K562 (cell line): ENCODE results near the gene TYW1. TPM values are rescaled to one million over a fixed set of nuclear protein-coding genes. Genes with fewer than 3 reads are reported as not detected.
"Not testable (repeated sequence)": the region's sequence is repeated elsewhere in the genome, so short reads cannot be mapped to it uniquely, and the experiment has no call there.

Experiments
- ATAC-seq: fragments of 200-7000 bp; cut with Tn5 transposase; 3 replicates; pipeline ENCODE4 v1.9.1; 2020; ENCODE audit warnings: moderate library complexity
- BruUV-seq: library from RNA; stranded (reverse); fragments of 400-500 nt; replicated peaks from 2 replicates; lab custom pipeline; 2021; lab: Mats Ljungman, UMichigan
- CTCF ChIA-PET: fragments of 300-600 bp; formaldehyde crosslinking; extraction: SDS; loops from one replicate; lab custom pipeline; 2021; ENCODE audit warnings: low intra/inter-chr PET ratio; lab: Yijun Ruan, JAX
- POLR2A ChIA-PET: fragments of 300-600, 350-650 bp; sonication (Branson Sonifier 250); formaldehyde crosslinking; extraction: SDS; loops from one replicate; lab custom pipeline; 2021; ENCODE audit warnings: antibody characterized with exemption, inconsistent platforms; lab: Yijun Ruan, JAX
- DNase-seq, 4 experiments: peaks; one replicate each; pipeline versions ENCODE4 v3.0.0 to v3.0.0-alpha.2; 2011 to 2018; ENCODE audit warnings: low spot score in 3 of 4, mixed read lengths in 3 of 4; ENCODE audit errors: extremely low read depth in 1 of 4
- FAIRE-seq: peaks from 2 replicates; lab custom pipeline; 2011; peaks lifted over from hg19 to GRCh38; lab: Jason Lieb, UNC
- H2AFZ ChIP-seq: 2 replicates; pipeline ENCODE4 v1.6.0; 2011; ENCODE audit warnings: low read depth, low read length, control low read depth, inconsistent platforms
- H3K27ac ChIP-seq: fragments of 200-600 bp; 3 replicates; pipeline ENCODE4 v1.8.0; 2011; ENCODE audit warnings: low read depth, mild to moderate bottlenecking, control low read depth, inconsistent platforms, low read length, moderate library complexity, mixed read lengths; ENCODE audit errors: extremely low read depth
- H3K27me3 ChIP-seq, 2 experiments: fragments of 300-600 bp in 1 of 2; 2 replicates in 1 of 2; 3 replicates in 1 of 2; pipeline versions ENCODE4 v1.6.0 to v1.8.0; 2011; ENCODE audit warnings: inconsistent platforms in 2 of 2, low read length in 2 of 2, mild to moderate bottlenecking in 1 of 2, mixed read lengths in 1 of 2, moderate library complexity in 1 of 2; ENCODE audit not compliant: control insufficient read depth in 2 of 2, insufficient read depth in 2 of 2
- H3K36me3 ChIP-seq: fragments of 300-600 bp; 3 replicates; pipeline ENCODE4 v1.8.0; 2011; ENCODE audit warnings: mild to moderate bottlenecking, low read length, inconsistent platforms; ENCODE audit not compliant: control insufficient read depth, insufficient read depth
- H3K4me1 ChIP-seq, 2 experiments: fragments of 200-600 bp in 1 of 2; replicated peaks in 1 of 2; 2 replicates in 1 of 2; 3 replicates in 1 of 2; pipeline versions ENCODE4 v1.5.1 to v1.8.0; 2011; ENCODE audit warnings: inconsistent platforms in 2 of 2, low read length in 2 of 2, mild to moderate bottlenecking in 1 of 2, mixed read lengths in 1 of 2, moderate library complexity in 1 of 2; ENCODE audit not compliant: control insufficient read depth in 2 of 2, insufficient read depth in 2 of 2
- H3K4me2 ChIP-seq: 2 replicates; pipeline ENCODE4 v1.6.1; 2011; ENCODE audit warnings: low read length, control low read depth, inconsistent platforms, mixed read lengths; ENCODE audit not compliant: insufficient read depth
- H3K4me3 ChIP-seq: fragments of 200-600 bp; sonication (generic), shearing (Covaris generic); 2 replicates; pipeline ENCODE4 v1.5.1; 2016; ENCODE audit warnings: control low read depth, inconsistent platforms
- H3K79me2 ChIP-seq: fragments of 200-600 bp; 3 replicates; pipeline ENCODE4 v1.8.0; 2011; ENCODE audit warnings: low read length, inconsistent platforms; ENCODE audit not compliant: control insufficient read depth, insufficient read depth
- H3K9ac ChIP-seq, 2 experiments: 2 replicates each; pipeline versions ENCODE4 v1.6.0 to v1.6.1; 2011; ENCODE audit warnings: low read depth in 2 of 2, low read length in 2 of 2, control low read depth in 1 of 2, inconsistent platforms in 1 of 2, mild to moderate bottlenecking in 1 of 2, mixed read lengths in 1 of 2; ENCODE audit not compliant: insufficient read depth in 1 of 2
- H3K9me1 ChIP-seq: one replicate; pipeline ENCODE4 v1.6.0; 2011; ENCODE audit warnings: inconsistent platforms, mild to moderate bottlenecking, low read length, moderate library complexity; ENCODE audit not compliant: control insufficient read depth, insufficient read depth
- H3K9me3 ChIP-seq: replicated peaks from 2 replicates; pipeline ENCODE4 v1.5.1; 2011; ENCODE audit warnings: low read depth, low read length, inconsistent platforms; ENCODE audit not compliant: control insufficient read depth, insufficient read depth
- H4K20me1 ChIP-seq: replicated peaks from 2 replicates; pipeline ENCODE4 v1.6.1; 2011; ENCODE audit warnings: low read length, inconsistent platforms, mixed read lengths; ENCODE audit not compliant: control insufficient read depth, insufficient read depth
- GATAD2B ChIP-seq: fragments of 450-650 bp; IDR thresholded peaks from 2 replicates; pipeline ENCODE4 v1.6.1; 2017; ENCODE audit warnings: mild to moderate bottlenecking, borderline replicate concordance
- NCOA4 ChIP-seq: fragments of 450-650 bp; IDR thresholded peaks from 2 replicates; pipeline ENCODE4 v1.6.1; 2018; ENCODE audit warnings: mild to moderate bottlenecking; ENCODE audit not compliant: partially characterized antibody
- SRSF3 ChIP-seq: fragments of 200-400 bp; formaldehyde crosslinking; IDR thresholded peaks from 2 replicates; pipeline ENCODE4 v1.6.1; 2016; ENCODE audit warnings: mild to moderate bottlenecking, low read length, moderate library complexity; ENCODE audit not compliant: insufficient read depth
- ZNF717 ChIP-seq: fragments of 250-450 bp; sonication (Bioruptor Pico); IDR thresholded peaks from 2 replicates; pipeline ENCODE4 v1.5.0; 2021
- whole genome bisulfite sequencing: fragments of 100-300 bp; shearing (Covaris generic); methylation state at CpG from one replicate; pipeline ENCODE4 v1.1.6; 2016; ENCODE audit warnings: low coverage, mixed read lengths; ENCODE audit not compliant: insufficient coverage; ENCODE audit errors: missing lambda C conversion rate; 5-methylcytosine and 5-hydroxymethylcytosine counted together
- in situ Hi-C: fragments of 300-500 bp; cut with MboI; formaldehyde crosslinking; loops from 4 replicates; pipeline ENCODE4 v1.15.0; 2018; ENCODE audit warnings: inconsistent platforms, mixed read lengths
- intact Hi-C: fragments of 100-400 bp; cut with micrococcal nuclease; formaldehyde crosslinking; loops from 2 replicates; pipeline ENCODE4 v1.14.2; 2022
- polyA plus RNA-seq, 8 experiments: library from polyadenylated mRNA; depleted of rRNA in 4 of 8; stranded (reverse) in 5 of 8; unstranded in 3 of 8; fragments of >200 nt; fragmentation: Nextera tagmentation in 2 of 8; fragmentation: Illumina TruSeq in 1 of 8; extraction: Ambion mirVana in 2 of 8; extraction: Trizol in 1 of 8; gene quantifications; 2 replicates each; pipeline versions ENCODE4 v1.2.1 to v1.2.3, GENCODE V29; 2011 to 2014; ENCODE audit warnings: inconsistent platforms in 1 of 8, missing spikeins in 1 of 8
- total RNA-seq, 7 experiments: library from RNA; depleted of rRNA in 6 of 7; stranded (reverse); fragments of >200 nt in 6 of 7; fragmentation: Illumina TruSeq in 2 of 7; extraction: Trizol in 2 of 7; gene quantifications; 2 replicates each; pipeline versions ENCODE4 v1.2.1 to v1.2.3, GENCODE V29; 2011 to 2021; ENCODE audit warnings: low replicate concordance in 1 of 7
- TF ChIP-seq, protein P1 (sequence below), 3 experiments: fragments of 200-800 bp in 1 of 3; fragments of 250-450 bp in 1 of 3; fragments of 450-650 bp in 1 of 3; sonication (Bioruptor Pico) in 1 of 3; sonication (Bioruptor generic) in 1 of 3; formaldehyde crosslinking in 1 of 3; IDR thresholded peaks; 2 replicates each; pipeline versions ENCODE4 v1.6.1 to v1.8.0; 2016 to 2022; ENCODE audit warnings: mild to moderate bottlenecking in 2 of 3, missing genetic modification characterization in 2 of 3, missing compliant biosample characterization in 1 of 3, moderate library complexity in 1 of 3

Gene TYW1
- total and polyA plus RNA-seq, 9 of the 15 experiments (the other 6 are each of a cell fraction or from before 2014, with no cell fraction given) = 17.4 to 32.0 (median 26.2) TPM

DNA sequence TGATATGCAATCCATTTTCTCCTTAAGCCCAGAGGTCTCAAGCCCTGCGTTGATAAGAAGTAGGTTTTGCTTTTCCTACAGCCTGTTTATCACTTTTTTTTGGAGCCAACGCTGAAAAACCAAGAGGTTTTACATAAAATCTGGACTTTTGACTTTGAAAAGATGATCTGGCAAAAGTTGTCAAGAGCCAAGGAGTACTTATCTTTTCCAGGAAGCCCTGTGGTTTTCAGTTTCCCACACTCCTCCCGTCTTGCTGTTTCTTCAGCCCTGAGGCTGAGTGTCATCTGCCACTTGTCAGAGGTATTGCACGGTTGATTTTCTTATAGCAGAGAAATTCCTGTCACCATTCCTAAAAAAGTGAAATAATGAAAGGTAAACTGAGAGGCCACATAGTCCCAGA is 108.7 kb downstream of the TYW1 start (continued):
- TF ChIP-seq, protein P1, sequence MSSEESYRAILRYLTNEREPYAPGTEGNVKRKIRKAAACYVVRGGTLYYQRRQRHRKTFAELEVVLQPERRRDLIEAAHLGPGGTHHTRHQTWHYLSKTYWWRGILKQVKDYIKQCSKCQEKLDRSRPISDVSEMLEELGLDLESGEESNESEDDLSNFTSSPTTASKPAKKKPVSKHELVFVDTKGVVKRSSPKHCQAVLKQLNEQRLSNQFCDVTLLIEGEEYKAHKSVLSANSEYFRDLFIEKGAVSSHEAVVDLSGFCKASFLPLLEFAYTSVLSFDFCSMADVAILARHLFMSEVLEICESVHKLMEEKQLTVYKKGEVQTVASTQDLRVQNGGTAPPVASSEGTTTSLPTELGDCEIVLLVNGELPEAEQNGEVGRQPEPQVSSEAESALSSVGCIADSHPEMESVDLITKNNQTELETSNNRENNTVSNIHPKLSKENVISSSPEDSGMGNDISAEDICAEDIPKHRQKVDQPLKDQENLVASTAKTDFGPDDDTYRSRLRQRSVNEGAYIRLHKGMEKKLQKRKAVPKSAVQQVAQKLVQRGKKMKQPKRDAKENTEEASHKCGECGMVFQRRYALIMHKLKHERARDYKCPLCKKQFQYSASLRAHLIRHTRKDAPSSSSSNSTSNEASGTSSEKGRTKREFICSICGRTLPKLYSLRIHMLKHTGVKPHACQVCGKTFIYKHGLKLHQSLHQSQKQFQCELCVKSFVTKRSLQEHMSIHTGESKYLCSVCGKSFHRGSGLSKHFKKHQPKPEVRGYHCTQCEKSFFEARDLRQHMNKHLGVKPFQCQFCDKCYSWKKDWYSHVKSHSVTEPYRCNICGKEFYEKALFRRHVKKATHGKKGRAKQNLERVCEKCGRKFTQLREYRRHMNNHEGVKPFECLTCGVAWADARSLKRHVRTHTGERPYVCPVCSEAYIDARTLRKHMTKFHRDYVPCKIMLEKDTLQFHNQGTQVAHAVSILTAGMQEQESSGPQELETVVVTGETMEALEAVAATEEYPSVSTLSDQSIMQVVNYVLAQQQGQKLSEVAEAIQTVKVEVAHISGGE (CRISPR knock-in tag; IDR thresholded peaks at IDR 0.05) = no peak
- TF ChIP-seq GATAD2B = no peak
- no peak for TF ChIP-seq ZNF717
- no peak for TF ChIP-seq SRSF3
- TF ChIP-seq NCOA4 = no peak

DNA sequence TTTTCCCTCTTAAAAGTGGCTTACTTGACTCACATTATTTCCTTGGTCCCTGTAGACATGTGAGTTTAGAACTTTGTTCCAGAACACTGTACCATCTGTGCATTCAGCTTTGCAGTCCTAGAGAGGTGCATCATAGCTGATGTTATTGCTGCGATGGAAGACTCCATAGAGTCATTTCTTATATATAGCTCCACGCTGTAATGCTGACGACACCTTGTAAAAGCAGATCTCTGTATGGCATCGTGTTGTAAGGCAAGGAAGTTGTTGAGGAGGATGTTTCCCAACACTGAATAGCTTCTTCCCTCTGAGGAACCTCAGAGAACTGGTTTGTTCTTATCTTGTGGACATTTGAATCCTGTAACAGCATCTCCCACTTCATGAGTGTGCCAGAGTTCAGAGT is 109.6 kb downstream of the TYW1 start:
- H3K36me3 ChIP-seq, H3K9me1 ChIP-seq, H3K27ac ChIP-seq, CTCF ChIA-PET, H3K9me3 ChIP-seq, ATAC-seq, H2AFZ ChIP-seq, H3K4me1 ChIP-seq, H3K79me2 ChIP-seq, POLR2A ChIA-PET, H3K4me2 ChIP-seq, in situ Hi-C loops, H3K27me3 ChIP-seq, H3K4me3 ChIP-seq, H3K9ac ChIP-seq, BruUV-seq, H4K20me1 ChIP-seq, DNase-seq: not testable (repeated sequence)
- FAIRE-seq = peak; percentile 40
- intact Hi-C loops = loop anchor here (10.0 kb wide), 1 partner anchor 61 kb away; no protein-coding TSS in a partner anchor
- WGBS = 100% methylated on average over 2 of the region's 4 CpGs
